Mammary epithelial cell (primary cell): Measurements from ENCODE around the gene PCDHGB6.

Experiments
- EZH2 ChIP-seq: IDR thresholded peaks from 2 replicates; pipeline ENCODE4 v1.6.1; 2012; ENCODE audit warnings: low read length, inconsistent platforms, borderline replicate concordance
- TF ChIP-seq, protein P1 (sequence below), 2 donors: IDR thresholded peaks in 1 of 2; conservative IDR thresholded peaks in 1 of 2; 2 replicates each; pipeline ENCODE4 v1.5.1; 2011 to 2012; ENCODE audit warnings: inconsistent platforms in 2 of 2, low read length in 2 of 2, mild to moderate bottlenecking in 2 of 2, control low read depth in 1 of 2, low read depth in 1 of 2; ENCODE audit not compliant: insufficient read depth in 1 of 2; ENCODE audit errors: extremely low read depth in 1 of 2

DNA sequence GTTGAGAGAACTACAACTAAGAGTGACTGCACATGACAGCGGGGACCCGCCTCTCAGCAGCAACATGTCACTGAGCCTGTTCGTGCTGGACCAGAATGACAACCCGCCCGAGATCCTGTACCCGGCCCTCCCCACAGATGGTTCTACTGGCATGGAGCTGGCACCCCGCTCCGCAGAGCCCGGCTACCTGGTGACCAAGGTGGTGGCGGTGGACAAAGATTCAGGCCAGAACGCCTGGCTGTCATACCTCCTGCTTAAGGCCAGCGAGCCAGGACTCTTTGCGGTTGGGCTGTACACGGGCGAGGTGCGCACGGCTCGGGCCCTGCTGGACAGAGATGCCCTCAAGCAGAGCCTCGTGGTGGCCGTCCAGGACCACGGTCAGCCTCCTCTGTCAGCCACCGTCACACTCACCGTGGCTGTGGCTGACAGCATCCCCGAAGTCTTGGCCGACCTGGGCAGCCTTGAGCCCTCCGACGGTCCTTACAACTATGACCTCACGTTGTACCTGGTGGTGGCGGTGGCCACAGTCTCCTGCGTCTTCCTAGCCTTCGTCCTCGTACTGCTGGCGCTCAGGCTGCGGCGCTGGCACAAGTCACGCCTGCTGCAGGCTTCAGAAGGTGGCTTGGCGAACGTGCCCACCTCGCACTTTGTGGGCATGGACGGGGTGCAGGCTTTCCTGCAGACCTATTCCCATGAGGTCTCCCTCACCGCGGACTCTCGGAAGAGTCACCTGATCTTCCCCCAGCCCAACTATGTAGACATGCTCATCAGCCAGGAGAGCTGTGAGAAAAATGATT, 23.2 kb upstream of the PCDHGB6 start:
- TF ChIP-seq, protein P1, sequence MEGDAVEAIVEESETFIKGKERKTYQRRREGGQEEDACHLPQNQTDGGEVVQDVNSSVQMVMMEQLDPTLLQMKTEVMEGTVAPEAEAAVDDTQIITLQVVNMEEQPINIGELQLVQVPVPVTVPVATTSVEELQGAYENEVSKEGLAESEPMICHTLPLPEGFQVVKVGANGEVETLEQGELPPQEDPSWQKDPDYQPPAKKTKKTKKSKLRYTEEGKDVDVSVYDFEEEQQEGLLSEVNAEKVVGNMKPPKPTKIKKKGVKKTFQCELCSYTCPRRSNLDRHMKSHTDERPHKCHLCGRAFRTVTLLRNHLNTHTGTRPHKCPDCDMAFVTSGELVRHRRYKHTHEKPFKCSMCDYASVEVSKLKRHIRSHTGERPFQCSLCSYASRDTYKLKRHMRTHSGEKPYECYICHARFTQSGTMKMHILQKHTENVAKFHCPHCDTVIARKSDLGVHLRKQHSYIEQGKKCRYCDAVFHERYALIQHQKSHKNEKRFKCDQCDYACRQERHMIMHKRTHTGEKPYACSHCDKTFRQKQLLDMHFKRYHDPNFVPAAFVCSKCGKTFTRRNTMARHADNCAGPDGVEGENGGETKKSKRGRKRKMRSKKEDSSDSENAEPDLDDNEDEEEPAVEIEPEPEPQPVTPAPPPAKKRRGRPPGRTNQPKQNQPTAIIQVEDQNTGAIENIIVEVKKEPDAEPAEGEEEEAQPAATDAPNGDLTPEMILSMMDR (conservative IDR thresholded peaks at IDR 0.05 in 1 of 2, IDR thresholded peaks at IDR 0.05 in 1 of 2; ENCODE audit: extremely low read depth in 1 of 2, insufficient read depth in 1 of 2, low read depth in 1 of 2, low read length in 2 of 2), result no peak
- no peak for TF ChIP-seq EZH2
